GM08714 (cell line): ENCODE data around the gene ADAMTSL1.
"Not testable (repeated sequence)": the region's sequence is repeated elsewhere in the genome, so short reads cannot be mapped to it uniquely, and the experiment has no call there.

Experiments used
- H3K4me3 ChIP-seq: fragments of 200-500 bp; sonication (Bioruptor generic); 2 replicates; pipeline ENCODE4 v1.5.1; 2014; ENCODE audit warnings: mild to moderate bottlenecking, low read length, inconsistent platforms
- ZNF274 ChIP-seq: IDR thresholded peaks from 2 replicates; pipeline ENCODE4 v1.6.1; 2012; ENCODE audit warnings: mild to moderate bottlenecking, low read depth, low read length

ADAMTSL1 gene

GRCh38 chr9:18866121-18866831, 392.3 kb downstream of the ADAMTSL1 start:
- TF ChIP-seq ZNF274: no peak
- no peak overlapping the region for H3K4me3 ChIP-seq

DNA sequence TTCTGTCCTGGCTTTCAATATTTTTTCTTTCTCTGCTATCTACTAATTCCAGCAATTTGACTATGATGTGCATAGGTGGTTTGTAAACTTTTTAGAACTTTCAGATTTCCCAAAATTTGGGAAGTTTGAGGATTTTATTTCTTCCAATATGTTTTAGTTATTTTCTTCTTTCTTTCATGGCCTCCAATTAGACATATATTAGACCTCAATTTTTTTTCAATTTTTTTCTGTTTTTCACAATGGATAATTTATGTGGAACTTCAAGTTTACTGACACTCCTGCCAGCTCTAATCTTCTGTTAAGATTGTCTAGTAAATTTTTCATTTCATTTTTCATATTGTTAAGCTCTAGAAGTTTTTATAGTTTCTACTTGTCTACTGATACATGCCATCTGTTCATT, 395.8 kb downstream of the ADAMTSL1 start:
- H3K4me3 ChIP-seq: no peak overlapping the region
- TF ChIP-seq ZNF274: no peak

DNA sequence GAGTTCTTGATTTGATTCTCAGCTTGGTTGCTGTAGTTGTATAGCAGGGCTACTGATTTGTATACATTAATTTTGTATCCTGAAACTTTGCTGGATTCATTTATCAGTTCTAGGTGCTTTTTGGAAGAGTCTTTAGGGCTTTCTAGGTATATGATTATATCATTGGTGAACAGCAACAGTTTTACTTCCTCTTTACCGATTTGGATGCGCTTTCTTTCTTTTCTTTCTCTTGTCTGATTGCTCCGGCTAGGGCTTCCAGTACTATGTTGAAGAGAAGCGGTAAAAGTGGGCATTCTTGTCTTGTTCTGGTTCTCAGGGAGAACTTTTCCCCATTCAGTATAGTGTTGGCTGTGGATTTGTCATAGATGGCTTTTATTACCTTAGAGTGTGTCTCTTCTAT, 400.1 kb downstream of the ADAMTSL1 start:
- no peak overlapping the region for H3K4me3 ChIP-seq
- no peak for TF ChIP-seq ZNF274

- not testable (repeated sequence) for H3K4me3 ChIP-seq
Observed at GRCh38 chr9:18874990-18875389, 401.0 kb downstream of the ADAMTSL1 start.

DNA sequence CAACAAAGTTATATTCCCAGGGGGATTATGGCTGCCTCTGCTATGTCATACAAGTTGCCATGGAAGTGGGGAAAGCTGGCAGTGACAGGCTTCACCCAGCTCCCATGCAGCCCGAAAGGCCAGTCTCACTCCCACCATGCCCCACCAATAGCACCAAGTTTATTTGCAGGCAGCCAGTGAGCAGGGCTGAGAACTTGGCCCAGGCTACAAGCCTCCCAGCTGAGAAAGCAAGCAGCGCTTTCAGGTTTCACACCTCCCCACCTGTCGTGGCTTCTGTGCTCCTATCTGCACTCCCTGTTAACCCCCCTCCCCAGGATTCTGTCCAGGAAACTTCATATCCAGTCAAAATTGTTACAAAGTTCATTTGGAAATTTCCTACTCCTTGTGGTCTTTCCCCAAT, 404.0 kb downstream of the ADAMTSL1 start:
- no peak for TF ChIP-seq ZNF274
- H3K4me3 ChIP-seq: no peak overlapping the region

DNA sequence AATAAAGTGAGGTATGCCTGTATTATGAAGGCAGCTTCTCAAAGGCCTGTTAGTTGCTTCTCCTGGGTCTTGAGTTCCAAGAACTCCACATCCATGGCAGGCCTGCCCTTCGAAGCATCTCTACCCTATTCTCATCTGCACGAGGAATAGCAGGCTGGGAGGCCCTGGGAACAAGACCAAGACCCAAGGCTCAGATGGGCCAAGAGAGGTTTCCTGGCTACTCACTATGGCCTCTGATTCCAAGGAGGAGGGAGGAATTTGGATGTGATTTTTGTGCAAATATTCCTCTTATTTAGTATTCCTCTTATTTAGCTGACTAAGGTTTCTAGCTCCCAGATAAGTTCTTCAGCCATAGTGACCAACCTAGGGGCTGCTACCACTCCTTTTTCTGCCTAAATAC, 407.8 kb downstream of the ADAMTSL1 start:
- H3K4me3 ChIP-seq: no peak overlapping the region
- TF ChIP-seq ZNF274: no peak

- H3K4me3 ChIP-seq: no peak overlapping the region
Observed at GRCh38 chr9:18887546-18887945, 413.6 kb downstream of the ADAMTSL1 start.

DNA sequence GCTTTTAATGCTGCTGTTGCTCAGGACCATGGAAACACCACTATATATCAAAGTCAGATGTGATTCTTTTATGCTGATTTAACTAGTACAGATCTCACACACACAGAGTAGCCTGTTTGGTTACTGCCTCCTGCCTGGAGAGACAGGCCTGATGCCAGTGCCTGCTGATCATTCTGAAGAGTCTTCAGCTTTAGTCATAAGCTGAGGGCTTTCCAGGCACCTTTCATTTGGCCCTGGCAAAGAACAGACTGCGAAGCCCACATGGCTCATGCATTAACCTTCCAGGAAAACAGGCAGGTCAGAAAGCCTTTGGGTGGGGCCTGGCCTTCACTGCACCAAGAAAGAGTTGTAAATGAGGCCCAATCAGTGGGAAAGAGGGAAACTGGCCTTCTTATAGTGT, 414.3 kb downstream of the ADAMTSL1 start:
- no peak for TF ChIP-seq ZNF274
- no peak overlapping the region for H3K4me3 ChIP-seq

More at GRCh38 chr9:18887546-18887945, 413.6 kb downstream of the ADAMTSL1 start:
- TF ChIP-seq ZNF274: no peak

DNA sequence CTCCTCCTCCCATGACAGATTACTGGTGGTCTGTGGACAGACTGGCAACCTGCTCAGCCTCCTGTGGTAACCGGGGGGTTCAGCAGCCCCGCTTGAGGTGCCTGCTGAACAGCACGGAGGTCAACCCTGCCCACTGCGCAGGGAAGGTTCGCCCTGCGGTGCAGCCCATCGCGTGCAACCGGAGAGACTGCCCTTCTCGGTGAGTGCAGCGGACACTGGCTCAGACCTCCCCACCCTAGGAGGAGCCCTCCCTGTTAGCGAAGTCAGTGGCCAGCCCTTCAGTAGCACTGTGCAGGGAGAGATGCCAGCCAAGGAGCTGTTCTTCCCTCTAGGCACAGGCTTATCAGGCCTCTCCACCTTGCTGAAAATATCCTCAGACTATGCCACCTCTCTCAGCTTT, 415.6 kb downstream of the ADAMTSL1 start:
- TF ChIP-seq ZNF274: no peak
- H3K4me3 ChIP-seq: no peak overlapping the region

DNA sequence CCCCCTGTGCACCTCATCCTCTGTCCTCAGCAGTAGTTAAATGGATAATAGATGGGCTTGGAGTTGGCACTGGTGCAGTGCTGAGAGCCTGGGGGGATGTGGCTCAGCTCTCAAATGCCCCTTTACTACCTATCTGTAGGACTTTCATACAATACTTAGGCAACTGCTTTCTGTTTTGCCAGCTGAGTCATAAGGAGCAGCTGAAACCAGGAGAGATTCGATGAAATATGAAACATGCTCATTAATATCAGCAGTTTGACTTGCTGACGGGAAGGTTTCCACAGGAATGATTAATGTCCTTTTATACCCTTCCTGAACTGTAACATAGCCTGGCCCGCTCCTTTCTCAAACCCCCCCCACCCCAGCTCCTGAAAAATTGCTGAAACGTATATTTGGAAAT, 416.4 kb downstream of the ADAMTSL1 start:
- H3K4me3 ChIP-seq: no peak overlapping the region
- TF ChIP-seq ZNF274: no peak

DNA sequence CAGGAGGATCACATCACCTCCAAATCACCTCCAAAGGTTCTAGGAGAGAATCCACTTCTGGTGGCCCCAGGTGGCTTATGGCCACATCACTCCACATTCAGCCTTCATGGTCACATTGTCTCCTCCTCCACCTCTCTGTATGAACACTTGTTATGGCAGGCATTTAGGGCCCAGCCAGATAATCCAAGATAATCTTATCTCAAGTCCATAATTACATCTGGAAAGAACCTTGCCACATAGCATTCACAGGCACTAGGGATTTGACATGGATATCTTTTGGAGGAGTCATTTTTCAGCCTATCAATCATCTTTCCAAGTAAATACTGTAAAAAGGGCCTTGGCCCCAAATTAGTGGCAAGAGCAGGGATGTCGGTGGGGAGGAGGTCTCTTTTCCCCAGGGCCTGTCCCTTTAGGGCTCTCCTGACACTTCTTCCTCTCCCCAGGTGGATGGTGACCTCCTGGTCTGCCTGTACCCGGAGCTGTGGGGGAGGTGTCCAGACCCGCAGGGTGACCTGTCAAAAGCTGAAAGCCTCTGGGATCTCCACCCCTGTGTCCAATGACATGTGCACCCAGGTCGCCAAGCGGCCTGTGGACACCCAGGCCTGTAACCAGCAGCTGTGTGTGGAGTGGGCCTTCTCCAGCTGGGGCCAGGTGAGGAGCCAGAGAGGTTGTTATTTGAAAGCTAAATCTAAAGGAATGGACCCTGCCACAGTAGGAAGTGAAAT, 418.2 kb downstream of the ADAMTSL1 start:
- TF ChIP-seq ZNF274: no peak
- no peak overlapping the region for H3K4me3 ChIP-seq

DNA sequence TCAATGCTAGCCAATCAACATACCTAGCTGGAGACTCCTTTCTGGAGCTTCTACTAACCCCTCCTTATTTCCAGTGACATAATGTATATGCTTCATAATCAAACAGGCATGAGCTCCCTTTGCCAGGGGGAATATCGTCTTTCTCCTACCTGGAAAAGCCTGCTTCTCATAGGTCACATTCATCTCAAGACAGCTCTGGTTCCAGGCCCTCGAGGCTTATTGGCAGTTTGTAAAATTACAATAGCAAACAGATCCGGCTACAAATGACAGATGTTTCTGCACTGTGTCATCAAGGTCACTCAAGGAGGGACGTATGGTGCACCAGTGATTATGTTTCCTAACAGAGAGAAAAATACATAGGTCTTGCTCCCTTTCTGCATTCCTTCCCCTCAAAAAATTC, 419.1 kb downstream of the ADAMTSL1 start:
- TF ChIP-seq ZNF274: no peak
- no peak overlapping the region for H3K4me3 ChIP-seq

DNA sequence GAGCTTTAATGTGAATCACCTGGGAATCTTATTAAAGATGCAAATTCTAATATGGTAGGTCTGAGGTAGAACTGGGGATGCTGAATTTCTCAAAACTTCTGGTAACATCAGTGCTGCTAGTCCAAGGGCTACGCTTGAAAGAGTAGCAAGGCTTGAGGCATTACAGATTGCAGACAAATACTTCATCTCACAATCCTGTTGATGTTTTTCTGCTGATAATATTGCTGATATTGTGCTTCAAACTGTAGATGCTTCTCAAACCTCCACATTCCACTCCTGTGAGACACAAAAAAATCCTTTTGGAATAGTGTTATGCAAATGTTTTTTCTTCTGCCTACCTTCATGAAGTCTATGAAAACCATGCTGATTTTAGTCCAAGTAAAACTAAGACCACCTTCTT, 419.5 kb downstream of the ADAMTSL1 start:
- H3K4me3 ChIP-seq: no peak overlapping the region
- no peak for TF ChIP-seq ZNF274

DNA sequence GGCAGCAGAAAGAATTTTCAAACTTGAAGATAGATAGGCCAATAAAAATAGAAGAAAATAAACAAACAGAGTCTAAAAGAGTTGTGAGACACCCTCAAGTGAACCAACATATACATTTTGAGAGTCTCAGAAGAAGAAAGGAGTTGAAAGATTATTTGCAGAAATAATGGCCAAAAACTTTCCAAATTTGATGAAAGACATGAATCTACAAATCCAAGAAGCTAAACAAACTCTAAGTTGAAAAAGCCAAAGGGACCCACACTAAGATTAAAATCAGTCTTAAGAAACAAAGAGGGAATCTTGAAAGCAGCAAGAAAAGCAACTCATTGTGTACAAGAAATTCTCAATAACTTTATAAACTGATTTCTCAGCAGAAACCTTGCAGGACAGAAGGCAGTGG, 422.1 kb downstream of the ADAMTSL1 start:
- H3K4me3 ChIP-seq: no peak overlapping the region
- TF ChIP-seq ZNF274: no peak

DNA sequence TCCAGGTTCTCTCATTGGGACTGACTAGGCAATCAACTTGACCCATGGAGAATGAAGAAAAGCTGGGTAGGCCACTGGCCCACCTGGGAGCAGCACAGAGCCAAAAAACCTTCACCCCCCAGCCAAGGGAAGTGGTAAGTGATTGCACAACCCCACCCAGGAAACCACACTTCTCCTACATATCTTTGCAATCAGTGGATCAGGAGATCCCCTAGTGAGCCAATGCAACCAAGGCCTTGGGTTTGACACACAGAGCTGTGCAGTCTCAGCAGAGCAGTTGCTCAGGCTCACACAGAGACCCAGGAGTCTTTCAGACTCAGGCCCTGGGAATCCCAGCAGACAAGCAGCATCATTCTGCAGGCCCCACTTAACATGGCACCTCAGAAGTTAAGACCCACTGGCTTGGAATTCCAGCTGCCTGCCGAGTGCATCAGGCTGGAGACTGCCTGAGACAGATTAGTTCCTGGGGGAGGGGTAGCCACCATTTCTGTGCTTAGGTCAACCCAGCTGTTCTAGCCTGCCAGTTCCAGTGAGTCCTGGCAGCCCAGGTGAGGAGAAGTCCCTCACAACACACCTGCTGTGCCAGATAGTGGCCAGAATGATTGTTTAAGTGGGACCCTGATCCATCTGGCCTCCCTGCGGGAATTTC, 422.7 kb downstream of the ADAMTSL1 start:
- no peak for TF ChIP-seq ZNF274
- no peak overlapping the region for H3K4me3 ChIP-seq

DNA sequence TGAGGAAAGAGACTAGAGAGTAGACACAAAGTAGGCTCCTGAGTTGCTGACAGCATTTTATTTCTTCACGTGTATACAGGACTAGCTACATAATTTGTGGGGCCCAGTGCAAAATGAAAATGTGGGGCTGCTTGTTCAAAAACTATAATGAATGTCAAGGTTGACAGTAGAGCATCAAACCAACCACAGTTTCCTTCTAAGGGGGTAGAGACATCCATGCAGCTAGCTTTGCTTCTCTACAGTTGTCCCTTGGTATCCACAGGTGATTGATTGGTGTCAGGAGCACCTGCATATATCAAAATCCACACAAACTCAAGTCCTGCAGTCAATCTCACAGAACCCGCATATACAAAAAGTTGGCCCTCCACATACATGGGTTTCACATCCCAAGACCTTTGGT, 429.5 kb downstream of the ADAMTSL1 start:
- H3K4me3 ChIP-seq: no peak overlapping the region
- no peak for TF ChIP-seq ZNF274
